CD4-positive, alpha-beta T cell treated with Interleukin-21 for 1 hour (primary cell): ENCODE results near the gene SART1.
"Not testable (repeated sequence)": the region's sequence is repeated elsewhere in the genome, so short reads cannot be mapped to it uniquely, and the experiment has no call there.

Source experiments
- DNase-seq: peaks from one replicate; pipeline ENCODE4 v3.0.0-alpha.2; 2020

Gene SART1

GRCh38 chr11:66020212-66020611 lies 58.7 kb downstream of the SART1 start:
- DNase-seq, result no peak

- peak; percentile 20 for DNase-seq
Measured at GRCh38 chr11:66020618-66021357, 59.3 kb downstream of the SART1 start.

DNA sequence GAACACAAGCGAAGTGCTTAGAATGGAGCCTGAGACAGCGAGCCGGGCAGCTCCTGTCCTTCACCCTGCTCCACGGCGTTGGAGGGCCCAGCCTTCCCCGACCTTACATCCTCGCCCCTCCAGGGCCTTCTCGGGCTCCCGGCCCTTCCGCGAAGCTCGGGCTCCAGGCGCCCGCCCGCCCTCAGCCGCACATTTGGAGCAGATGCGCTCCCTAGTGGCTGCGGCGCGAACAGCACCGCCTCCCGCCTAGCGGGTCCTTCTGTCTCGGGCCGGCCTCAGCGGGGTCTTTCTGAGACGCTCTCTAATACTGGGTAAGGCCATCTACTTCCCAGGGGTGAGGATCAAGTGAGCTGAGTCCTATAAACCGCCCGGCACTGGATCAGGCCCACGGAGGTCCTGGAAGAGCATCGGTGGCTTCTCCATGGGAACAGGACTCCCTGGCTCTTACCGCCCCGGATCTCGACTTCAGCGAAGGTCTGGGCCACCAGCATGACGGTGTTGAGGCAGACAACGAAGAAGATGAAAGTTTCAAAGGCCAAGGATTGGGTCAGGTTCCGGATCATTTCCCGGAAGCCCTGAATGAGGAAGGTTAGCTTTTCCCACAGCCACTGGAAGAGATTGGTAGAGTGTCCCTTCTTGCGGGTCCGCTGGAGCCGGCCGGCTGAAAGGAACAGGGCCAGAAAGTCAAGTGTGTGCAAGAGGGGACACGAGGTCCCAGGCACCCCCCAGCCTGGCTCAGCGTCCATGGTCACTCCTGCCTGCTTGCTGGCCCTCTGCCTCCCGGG lies 61.1 kb downstream of the SART1 start:
- peak; percentile 75 for DNase-seq

DNA sequence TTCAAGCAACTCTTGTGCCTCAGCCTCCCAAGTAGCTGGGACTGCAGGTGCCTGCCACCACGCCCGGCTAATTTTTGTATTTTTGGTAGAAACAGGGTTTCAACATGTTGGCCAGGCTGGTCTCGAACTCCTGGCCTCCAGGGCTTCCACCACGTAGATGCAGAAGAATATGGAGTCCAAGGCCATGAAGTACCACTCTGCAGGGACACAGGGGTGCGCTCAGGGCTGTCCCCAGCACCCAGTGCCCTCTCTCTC lies 61.6 kb downstream of the SART1 start:
- not testable (repeated sequence) for DNase-seq

DNA sequence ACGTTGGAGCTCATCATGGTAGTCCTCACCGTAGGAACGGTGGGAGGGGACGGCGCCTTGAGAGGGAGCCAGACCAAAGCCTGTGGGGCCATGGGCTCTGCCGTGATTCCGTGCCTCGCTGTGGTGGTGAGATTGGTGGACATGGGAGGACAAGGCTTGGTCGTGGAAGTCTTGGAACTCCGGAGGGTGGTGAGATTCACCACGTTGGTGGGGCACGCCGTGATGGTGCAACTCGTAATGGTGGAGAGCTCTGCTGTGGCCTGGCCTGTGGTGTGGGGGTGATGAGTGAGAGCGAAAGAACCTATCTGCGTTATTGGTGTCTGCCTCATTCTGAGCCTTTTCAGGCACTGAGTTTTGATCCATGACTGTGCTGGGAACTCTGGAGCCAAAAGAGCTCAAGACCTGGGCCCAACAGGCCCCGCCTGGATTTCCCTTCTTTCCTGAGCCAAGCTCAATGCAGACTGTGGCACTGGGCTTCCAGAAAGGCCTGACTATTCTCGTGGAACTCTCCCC lies 64.5 kb downstream of the SART1 start, which contains the start of gene CATSPER1:
Gene CATSPER1 (minus strand): TSS at position 463 of the 513 bp plus-strand sequence. CDS start 100 bp downstream, at position 363.
- no peak for DNase-seq
